AG04450 (cell line): ENCODE data around the gene DIO1. TPM values are rescaled to one million over a fixed set of nuclear protein-coding genes. Genes with fewer than 3 reads are reported as not detected.
A peak's percentile ranks its signal among the peaks of the same experiment; 100 is the strongest.

Source experiments
- CTCF ChIA-PET: fragments of 300-600, 350-600 bp; formaldehyde crosslinking; extraction: SDS; loops from one replicate; lab custom pipeline; 2022; ENCODE audit warnings: antibody characterized with exemption, inconsistent platforms; lab: Charles Lee
- POLR2A ChIA-PET: fragments of 350-600 bp; formaldehyde crosslinking; extraction: SDS; loops from one replicate; lab custom pipeline; 2021; ENCODE audit warnings: antibody characterized with exemption, inconsistent platforms; lab: Yijun Ruan, JAX
- DNase-seq: peaks from one replicate; pipeline ENCODE4 v3.0.0-alpha.2; 2011; ENCODE audit warnings: low read depth, low spot score
- H3K27ac ChIP-seq: one replicate; pipeline ENCODE4 v1.5.1; 2012; ENCODE audit warnings: low read depth, low read length, control low read depth
- H3K27me3 ChIP-seq: one replicate; pipeline ENCODE4 v1.6.0; 2012; ENCODE audit warnings: low read length; ENCODE audit not compliant: control insufficient read depth, insufficient read depth
- H3K4me3 ChIP-seq: 2 replicates; pipeline ENCODE4 v1.5.1; 2011; ENCODE audit warnings: mild to moderate bottlenecking, low read depth, low read length, control low read depth
- H3K9me3 ChIP-seq: 2 replicates; pipeline ENCODE4 v1.5.1; 2012; ENCODE audit warnings: low read length; ENCODE audit not compliant: control insufficient read depth, insufficient read depth
- polyA plus RNA-seq: library from polyadenylated mRNA; depleted of rRNA; stranded (reverse); fragments of >200 nt; gene quantifications from 2 replicates; pipeline ENCODE4 v1.2.3, GENCODE V29; 2011
- TF ChIP-seq, protein P1 (sequence below): IDR thresholded peaks from 2 replicates; pipeline ENCODE4 v1.5.1; 2011; ENCODE audit warnings: low read depth, low read length, control low read depth, inconsistent platforms

The DIO1 gene
- polyA plus RNA-seq, 1 experiment, result not detected

DNA sequence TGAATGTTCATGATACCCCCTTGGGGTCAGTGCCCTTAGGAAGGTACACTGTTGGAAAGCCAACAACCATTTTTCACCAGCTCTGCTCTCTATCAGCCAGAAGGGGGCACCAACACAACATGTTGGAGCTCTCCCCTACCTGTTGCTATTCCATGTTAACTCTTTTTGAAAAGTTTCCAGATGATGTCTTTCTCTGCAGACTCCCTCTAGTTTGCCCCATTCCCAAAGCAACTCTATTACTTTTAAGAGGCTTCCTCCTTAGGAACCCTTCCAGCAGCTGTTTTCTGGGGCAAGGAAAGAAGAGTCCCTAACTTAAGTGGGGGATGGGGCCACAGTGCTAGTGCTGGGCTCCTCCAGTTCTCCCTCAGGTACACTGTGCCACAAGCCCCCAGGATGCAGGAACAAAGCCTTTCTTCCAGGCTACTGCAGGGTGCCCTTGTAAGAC lies 33.0 kb upstream of the DIO1 start:
- H3K27me3 ChIP-seq, result no peaks in the 10 kb centered on the region
- DNase-seq, result peak; percentile 27
- TF ChIP-seq, protein P1, sequence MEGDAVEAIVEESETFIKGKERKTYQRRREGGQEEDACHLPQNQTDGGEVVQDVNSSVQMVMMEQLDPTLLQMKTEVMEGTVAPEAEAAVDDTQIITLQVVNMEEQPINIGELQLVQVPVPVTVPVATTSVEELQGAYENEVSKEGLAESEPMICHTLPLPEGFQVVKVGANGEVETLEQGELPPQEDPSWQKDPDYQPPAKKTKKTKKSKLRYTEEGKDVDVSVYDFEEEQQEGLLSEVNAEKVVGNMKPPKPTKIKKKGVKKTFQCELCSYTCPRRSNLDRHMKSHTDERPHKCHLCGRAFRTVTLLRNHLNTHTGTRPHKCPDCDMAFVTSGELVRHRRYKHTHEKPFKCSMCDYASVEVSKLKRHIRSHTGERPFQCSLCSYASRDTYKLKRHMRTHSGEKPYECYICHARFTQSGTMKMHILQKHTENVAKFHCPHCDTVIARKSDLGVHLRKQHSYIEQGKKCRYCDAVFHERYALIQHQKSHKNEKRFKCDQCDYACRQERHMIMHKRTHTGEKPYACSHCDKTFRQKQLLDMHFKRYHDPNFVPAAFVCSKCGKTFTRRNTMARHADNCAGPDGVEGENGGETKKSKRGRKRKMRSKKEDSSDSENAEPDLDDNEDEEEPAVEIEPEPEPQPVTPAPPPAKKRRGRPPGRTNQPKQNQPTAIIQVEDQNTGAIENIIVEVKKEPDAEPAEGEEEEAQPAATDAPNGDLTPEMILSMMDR, result peak; percentile 86
- no peak overlapping the region for H3K4me3 ChIP-seq
- CTCF ChIA-PET, result interaction anchor here (0.6 to 4.4 kb wide), 31 partner anchors 8 to 1181 kb away, joined by 3 to 59 read pairs (median 4); partner anchors contain the start of genes IFT25 and TMEM59
- H3K27ac ChIP-seq, result no peak overlapping the region
- H3K9me3 ChIP-seq, result no peaks in the 10 kb centered on the region
- POLR2A ChIA-PET, result interaction anchor here (0.6 kb wide), 1 partner anchor 9 kb away, joined by 3 read pairs; no protein-coding TSS in a partner anchor

- no peak overlapping the region for H3K4me3 ChIP-seq
- H3K27me3 ChIP-seq, result no peaks in the 10 kb centered on the region
- CTCF ChIA-PET, result interaction anchor here (2.3 to 4.4 kb wide), 4 partner anchors 10 to 97 kb away, joined by 9 to 59 read pairs (median 28); no protein-coding TSS in a partner anchor
- no peaks in the 10 kb centered on the region for H3K9me3 ChIP-seq
- no peak overlapping the region for H3K27ac ChIP-seq
- TF ChIP-seq, protein P1, result no peak
- DNase-seq, result no peak
- POLR2A ChIA-PET, result no interaction called here
Measured at GRCh38 chr1:53862507-53862906, 31.5 kb upstream of the DIO1 start.

- no peak for DNase-seq
- ChIA-PET CTCF (interaction anchor here (0.6 to 2.7 kb wide), 5 partner anchors 8 to 620 kb away, joined by 3 to 21 read pairs (median 7); no protein-coding TSS in a partner anchor), POLR2A (interaction anchor here (0.7 kb wide), 1 partner anchor 41 kb away, joined by 5 read pairs; no protein-coding TSS in a partner anchor)
- TF ChIP-seq, protein P1, result no peak
- Histone ChIP-seq H3K4me3 (no peak overlapping the region), H3K27ac (no peak overlapping the region), H3K9me3 (no peaks in the 10 kb centered on the region), H3K27me3 (no peaks in the 10 kb centered on the region)
Measured at GRCh38 chr1:53868565-53868964, 25.4 kb upstream of the DIO1 start.

DNA sequence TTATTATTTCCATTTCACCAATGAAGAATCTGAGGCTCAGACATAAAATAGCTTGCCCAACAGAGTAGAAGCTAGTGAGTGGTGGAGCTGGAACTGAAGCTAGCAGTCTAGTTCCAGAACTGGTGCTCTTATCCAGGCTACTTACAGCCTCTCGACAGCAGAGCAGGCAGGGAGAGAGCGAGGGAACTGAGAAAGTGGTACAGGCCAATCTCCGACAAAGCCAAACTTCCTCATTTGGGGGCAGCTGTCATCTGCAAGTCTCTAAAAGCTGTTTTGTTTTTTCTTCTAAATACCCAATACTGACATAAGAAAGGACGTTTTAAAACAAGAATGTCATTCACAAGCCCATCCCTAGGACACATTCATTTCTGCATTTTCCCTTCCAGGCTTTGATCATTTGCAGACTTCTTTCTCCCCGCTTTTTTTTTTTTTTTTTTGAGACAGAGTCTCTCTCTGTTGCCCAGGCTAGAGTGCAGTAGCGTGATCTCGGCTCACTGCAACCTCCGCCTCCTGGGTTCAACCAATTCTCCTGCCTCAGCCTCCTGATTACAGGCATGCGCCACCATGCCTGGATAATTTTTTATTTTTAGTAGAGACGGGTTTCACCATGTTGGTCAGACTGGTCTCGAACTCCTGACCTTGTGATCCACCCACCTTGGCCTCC lies 24.4 kb upstream of the DIO1 start:
- Histone ChIP-seq H3K9me3 (no peaks in the 10 kb centered on the region), H3K27ac (no peak overlapping the region), H3K4me3 (no peak overlapping the region), H3K27me3 (no peaks in the 10 kb centered on the region)
- TF ChIP-seq, protein P1, result no peak
- ChIA-PET POLR2A (interaction anchor here (0.6 to 0.7 kb wide), 2 partner anchors 9 to 325 kb away, joined by 3 to 5 read pairs; no protein-coding TSS in a partner anchor), CTCF (interaction anchor here (0.6 to 2.7 kb wide), 3 partner anchors 9 to 78 kb away, joined by 3 to 21 read pairs (median 15); no protein-coding TSS in a partner anchor)
- no peak for DNase-seq

DNA sequence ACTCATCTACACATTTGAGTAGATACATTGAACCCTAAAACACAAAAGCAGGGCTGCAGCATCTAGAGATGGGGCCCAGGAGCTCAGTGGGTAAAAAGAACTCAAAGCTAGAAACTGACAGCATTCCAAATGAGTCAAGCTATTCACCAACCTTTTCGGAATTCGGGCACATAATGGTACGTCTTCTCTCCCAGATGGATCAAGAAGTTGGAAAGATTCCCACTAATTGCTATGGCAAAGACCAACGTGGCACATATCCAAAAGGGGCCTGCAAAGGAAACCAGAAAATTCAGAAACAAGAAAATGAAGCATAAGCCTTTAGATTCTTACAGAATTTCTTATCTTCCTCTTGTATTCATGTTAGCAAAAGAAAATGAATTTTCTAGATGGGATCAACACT lies 22.8 kb upstream of the DIO1 start:
- no peaks in the 10 kb centered on the region for H3K27me3 ChIP-seq
- POLR2A ChIA-PET, result no interaction called here
- no peak for DNase-seq
- no peak overlapping the region for H3K4me3 ChIP-seq
- no peaks in the 10 kb centered on the region for H3K9me3 ChIP-seq
- TF ChIP-seq, protein P1, result no peak
- H3K27ac ChIP-seq, result no peak overlapping the region
- CTCF ChIA-PET, result interaction anchor here (1.4 to 2.6 kb wide), 2 partner anchors 10 to 88 kb away, joined by 8 to 19 read pairs; no protein-coding TSS in a partner anchor
